Uterus (tissue), 2 donors: Measurements from ENCODE around the gene APOBEC2.

Experiments used
- POLR2A ChIP-seq, 2 donors: fragments of 450-650 bp; IDR thresholded peaks; one replicate each; pipeline ENCODE4 v1.6.1; 2016; ENCODE audit warnings: antibody characterized with exemption in 2 of 2, mild to moderate bottlenecking in 1 of 2, moderate library complexity in 1 of 2
- TF ChIP-seq, protein P1 (sequence below), 4 experiments: fragments of 200-600 bp in 2 of 4; fragments of 450-650 bp in 2 of 4; sonication (generic) in 2 of 4; IDR thresholded peaks; one replicate each; pipeline ENCODE4 v1.5.1; 2016 to 2019; ENCODE audit warnings: antibody characterized with exemption in 4 of 4, mild to moderate bottlenecking in 2 of 4, moderate library complexity in 1 of 4

DNA sequence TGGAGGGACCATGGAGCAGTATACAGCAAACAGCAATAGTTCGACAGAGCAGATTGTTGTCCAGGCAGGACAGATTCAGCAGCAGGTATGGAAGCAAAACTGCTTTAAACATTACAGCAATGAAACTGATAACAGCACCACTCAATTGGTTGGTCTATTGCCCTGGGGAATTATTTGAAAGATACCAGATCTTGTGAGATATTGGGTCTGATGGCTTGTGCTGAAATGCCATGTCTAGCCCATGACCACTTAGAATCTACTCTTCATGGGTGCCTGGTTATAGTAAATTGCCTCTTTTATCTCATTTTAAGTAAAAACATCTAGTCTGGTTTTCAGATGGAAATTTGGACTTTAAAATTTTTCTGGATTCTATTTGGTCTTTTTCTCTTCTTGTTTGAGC, 26.1 kb downstream of the APOBEC2 start:
- TF ChIP-seq, protein P1, sequence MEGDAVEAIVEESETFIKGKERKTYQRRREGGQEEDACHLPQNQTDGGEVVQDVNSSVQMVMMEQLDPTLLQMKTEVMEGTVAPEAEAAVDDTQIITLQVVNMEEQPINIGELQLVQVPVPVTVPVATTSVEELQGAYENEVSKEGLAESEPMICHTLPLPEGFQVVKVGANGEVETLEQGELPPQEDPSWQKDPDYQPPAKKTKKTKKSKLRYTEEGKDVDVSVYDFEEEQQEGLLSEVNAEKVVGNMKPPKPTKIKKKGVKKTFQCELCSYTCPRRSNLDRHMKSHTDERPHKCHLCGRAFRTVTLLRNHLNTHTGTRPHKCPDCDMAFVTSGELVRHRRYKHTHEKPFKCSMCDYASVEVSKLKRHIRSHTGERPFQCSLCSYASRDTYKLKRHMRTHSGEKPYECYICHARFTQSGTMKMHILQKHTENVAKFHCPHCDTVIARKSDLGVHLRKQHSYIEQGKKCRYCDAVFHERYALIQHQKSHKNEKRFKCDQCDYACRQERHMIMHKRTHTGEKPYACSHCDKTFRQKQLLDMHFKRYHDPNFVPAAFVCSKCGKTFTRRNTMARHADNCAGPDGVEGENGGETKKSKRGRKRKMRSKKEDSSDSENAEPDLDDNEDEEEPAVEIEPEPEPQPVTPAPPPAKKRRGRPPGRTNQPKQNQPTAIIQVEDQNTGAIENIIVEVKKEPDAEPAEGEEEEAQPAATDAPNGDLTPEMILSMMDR (IDR thresholded peaks at IDR 0.05) = no peak
- TF ChIP-seq POLR2A (IDR thresholded peaks at IDR 0.05) = no peak
